ENCODE results near the gene CAMKK2.
"Not testable (repeated sequence)": the region's sequence is repeated elsewhere in the genome, so short reads cannot be mapped to it uniquely, and the experiment has no call there.

DNA sequence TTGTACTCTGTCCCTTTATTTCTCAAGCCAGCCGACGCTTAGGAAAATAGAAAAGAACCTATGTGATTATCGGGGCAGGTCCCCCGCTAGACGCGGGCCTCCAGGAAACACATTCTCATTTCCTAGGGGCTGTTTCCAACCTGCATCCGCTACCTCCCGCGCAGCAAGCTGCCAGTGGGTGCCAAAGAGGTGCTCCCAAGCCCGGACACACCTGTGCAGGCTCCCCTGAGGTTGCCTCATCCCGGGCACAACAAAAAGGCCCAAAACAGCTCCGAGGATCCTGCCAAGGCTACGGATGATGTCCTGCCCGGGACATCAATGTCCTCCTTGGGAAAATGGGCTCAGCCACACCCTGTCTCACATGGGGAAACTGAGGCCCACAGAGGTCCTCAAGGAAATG, 15.4 kb downstream of the CAMKK2 start:
- TF ChIP-seq NRF1, REST (IDR thresholded peaks at IDR 0.05; ENCODE audit: low read depth, low read length): not testable (repeated sequence)
